GM23338 (cell line): ENCODE results near the gene SULT1C2.

Source experiments
- CREB1 ChIP-seq: fragments of 250-450 bp; sonication (Bioruptor Pico); IDR thresholded peaks from 2 replicates; pipeline ENCODE4 v1.5.0; 2020; ENCODE audit warnings: low read depth, mild to moderate bottlenecking, moderate library complexity
- EZH2 ChIP-seq: fragments of 200-600 bp; sonication (generic); IDR thresholded peaks from one replicate; pipeline ENCODE4 v1.8.0; 2017; ENCODE audit warnings: antibody characterized with exemption, mild to moderate bottlenecking, low read depth; ENCODE audit not compliant: unreplicated experiment
- EZH2phosphoT487 ChIP-seq: fragments of 200-600 bp; sonication (generic); IDR thresholded peaks from one replicate; pipeline ENCODE4 v1.8.1; 2018; ENCODE audit warnings: antibody characterized with exemption; ENCODE audit not compliant: unreplicated experiment
- JUNB ChIP-seq: IDR thresholded peaks from one replicate; pipeline ENCODE4 v1.6.1; 2016; ENCODE audit warnings: antibody characterized with exemption; ENCODE audit not compliant: unreplicated experiment
- NANOG ChIP-seq: IDR thresholded peaks from 2 replicates; pipeline ENCODE4 v1.6.1; 2016; ENCODE audit warnings: antibody characterized with exemption, borderline replicate concordance
- POLR2AphosphoS5 ChIP-seq: IDR thresholded peaks from 2 replicates; pipeline ENCODE4 v1.6.1; 2016; ENCODE audit warnings: antibody characterized with exemption, low read depth
- STAT1 ChIP-seq: IDR thresholded peaks from one replicate; pipeline ENCODE4 v1.6.1; 2016; ENCODE audit warnings: antibody characterized with exemption; ENCODE audit not compliant: unreplicated experiment
- ZNF114 ChIP-seq: fragments of 250-450 bp; sonication (Bioruptor Pico); IDR thresholded peaks from 2 replicates; pipeline ENCODE4 v1.5.0; 2020; ENCODE audit warnings: mild to moderate bottlenecking, moderate library complexity
- ZNF331 ChIP-seq: fragments of 250-450 bp; sonication (Bioruptor Pico); IDR thresholded peaks from 2 replicates; pipeline ENCODE4 v1.5.0; 2020; ENCODE audit warnings: low read depth, mild to moderate bottlenecking, moderate library complexity
- TF ChIP-seq, protein P1 (sequence below), 2 experiments: fragments of 200-600 bp in 1 of 2; sonication (generic) in 1 of 2; conservative IDR thresholded peaks; 2 replicates each; pipeline versions ENCODE4 v1.5.1 to v1.6.1; 2016 to 2017; ENCODE audit warnings: antibody characterized with exemption in 2 of 2, low read depth in 2 of 2, mild to moderate bottlenecking in 2 of 2, moderate library complexity in 1 of 2
- TF ChIP-seq, protein P2 (sequence below): IDR thresholded peaks from one replicate; pipeline ENCODE4 v1.6.1; 2018; ENCODE audit warnings: antibody characterized with exemption; ENCODE audit not compliant: unreplicated experiment
- TF ChIP-seq, protein P3 (sequence below): IDR thresholded peaks from 2 replicates; pipeline ENCODE4 v1.6.1; 2016; ENCODE audit warnings: antibody characterized with exemption
- TF ChIP-seq, protein P4 (sequence below): fragments of 250-450 bp; sonication (Bioruptor Pico); IDR thresholded peaks from 2 replicates; pipeline ENCODE4 v1.5.0; 2020; ENCODE audit warnings: mild to moderate bottlenecking, moderate library complexity

DNA sequence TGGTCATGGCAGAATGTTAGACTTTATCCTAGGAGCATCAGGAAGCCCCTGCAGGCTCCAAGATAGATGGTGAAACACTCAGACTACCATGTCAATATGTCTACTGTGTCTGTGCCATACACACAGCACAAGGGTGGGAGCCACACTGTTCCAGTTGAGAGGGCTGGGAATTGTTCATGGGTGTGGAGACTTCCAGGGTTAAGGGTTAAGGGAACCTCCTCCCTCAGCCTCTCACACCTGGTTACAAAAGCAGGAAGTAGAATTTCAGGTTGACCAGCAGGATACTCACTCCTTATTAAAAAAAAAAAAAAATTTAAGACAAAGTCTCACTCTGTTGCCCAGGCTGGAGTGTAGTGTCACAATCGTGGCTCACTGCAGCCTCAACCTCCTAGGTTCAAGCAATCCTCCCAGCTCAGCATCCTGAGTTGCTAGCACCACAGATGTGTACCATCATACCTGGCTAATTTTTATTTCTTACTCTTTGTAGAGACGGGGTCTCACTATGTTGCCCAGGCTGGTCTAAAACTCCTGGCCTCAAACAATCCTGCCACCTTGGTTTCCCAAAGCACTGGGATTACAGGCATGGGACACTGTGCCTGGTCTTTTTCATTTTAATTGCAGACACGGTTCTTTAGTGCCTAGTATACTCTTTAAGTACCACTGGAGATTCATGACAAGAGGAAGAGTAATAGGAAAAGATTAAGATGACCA lies 26.0 kb downstream of the SULT1C2 start:
- TF ChIP-seq, protein P1, sequence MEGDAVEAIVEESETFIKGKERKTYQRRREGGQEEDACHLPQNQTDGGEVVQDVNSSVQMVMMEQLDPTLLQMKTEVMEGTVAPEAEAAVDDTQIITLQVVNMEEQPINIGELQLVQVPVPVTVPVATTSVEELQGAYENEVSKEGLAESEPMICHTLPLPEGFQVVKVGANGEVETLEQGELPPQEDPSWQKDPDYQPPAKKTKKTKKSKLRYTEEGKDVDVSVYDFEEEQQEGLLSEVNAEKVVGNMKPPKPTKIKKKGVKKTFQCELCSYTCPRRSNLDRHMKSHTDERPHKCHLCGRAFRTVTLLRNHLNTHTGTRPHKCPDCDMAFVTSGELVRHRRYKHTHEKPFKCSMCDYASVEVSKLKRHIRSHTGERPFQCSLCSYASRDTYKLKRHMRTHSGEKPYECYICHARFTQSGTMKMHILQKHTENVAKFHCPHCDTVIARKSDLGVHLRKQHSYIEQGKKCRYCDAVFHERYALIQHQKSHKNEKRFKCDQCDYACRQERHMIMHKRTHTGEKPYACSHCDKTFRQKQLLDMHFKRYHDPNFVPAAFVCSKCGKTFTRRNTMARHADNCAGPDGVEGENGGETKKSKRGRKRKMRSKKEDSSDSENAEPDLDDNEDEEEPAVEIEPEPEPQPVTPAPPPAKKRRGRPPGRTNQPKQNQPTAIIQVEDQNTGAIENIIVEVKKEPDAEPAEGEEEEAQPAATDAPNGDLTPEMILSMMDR (conservative IDR thresholded peaks at IDR 0.05; ENCODE audit: low read depth in 2 of 2): no peak
- no peak for TF ChIP-seq EZH2
- TF ChIP-seq CREB1 (CRISPR knock-in tag): no peak
- TF ChIP-seq, protein P2, sequence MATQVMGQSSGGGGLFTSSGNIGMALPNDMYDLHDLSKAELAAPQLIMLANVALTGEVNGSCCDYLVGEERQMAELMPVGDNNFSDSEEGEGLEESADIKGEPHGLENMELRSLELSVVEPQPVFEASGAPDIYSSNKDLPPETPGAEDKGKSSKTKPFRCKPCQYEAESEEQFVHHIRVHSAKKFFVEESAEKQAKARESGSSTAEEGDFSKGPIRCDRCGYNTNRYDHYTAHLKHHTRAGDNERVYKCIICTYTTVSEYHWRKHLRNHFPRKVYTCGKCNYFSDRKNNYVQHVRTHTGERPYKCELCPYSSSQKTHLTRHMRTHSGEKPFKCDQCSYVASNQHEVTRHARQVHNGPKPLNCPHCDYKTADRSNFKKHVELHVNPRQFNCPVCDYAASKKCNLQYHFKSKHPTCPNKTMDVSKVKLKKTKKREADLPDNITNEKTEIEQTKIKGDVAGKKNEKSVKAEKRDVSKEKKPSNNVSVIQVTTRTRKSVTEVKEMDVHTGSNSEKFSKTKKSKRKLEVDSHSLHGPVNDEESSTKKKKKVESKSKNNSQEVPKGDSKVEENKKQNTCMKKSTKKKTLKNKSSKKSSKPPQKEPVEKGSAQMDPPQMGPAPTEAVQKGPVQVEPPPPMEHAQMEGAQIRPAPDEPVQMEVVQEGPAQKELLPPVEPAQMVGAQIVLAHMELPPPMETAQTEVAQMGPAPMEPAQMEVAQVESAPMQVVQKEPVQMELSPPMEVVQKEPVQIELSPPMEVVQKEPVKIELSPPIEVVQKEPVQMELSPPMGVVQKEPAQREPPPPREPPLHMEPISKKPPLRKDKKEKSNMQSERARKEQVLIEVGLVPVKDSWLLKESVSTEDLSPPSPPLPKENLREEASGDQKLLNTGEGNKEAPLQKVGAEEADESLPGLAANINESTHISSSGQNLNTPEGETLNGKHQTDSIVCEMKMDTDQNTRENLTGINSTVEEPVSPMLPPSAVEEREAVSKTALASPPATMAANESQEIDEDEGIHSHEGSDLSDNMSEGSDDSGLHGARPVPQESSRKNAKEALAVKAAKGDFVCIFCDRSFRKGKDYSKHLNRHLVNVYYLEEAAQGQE: no peak
- TF ChIP-seq STAT1: no peak
- TF ChIP-seq POLR2AphosphoS5: no peak
- no peak for TF ChIP-seq ZNF331
- TF ChIP-seq EZH2phosphoT487: no peak
- TF ChIP-seq, protein P3, sequence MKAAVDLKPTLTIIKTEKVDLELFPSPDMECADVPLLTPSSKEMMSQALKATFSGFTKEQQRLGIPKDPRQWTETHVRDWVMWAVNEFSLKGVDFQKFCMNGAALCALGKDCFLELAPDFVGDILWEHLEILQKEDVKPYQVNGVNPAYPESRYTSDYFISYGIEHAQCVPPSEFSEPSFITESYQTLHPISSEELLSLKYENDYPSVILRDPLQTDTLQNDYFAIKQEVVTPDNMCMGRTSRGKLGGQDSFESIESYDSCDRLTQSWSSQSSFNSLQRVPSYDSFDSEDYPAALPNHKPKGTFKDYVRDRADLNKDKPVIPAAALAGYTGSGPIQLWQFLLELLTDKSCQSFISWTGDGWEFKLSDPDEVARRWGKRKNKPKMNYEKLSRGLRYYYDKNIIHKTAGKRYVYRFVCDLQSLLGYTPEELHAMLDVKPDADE: no peak
- no peak for TF ChIP-seq JUNB
- TF ChIP-seq ZNF114: no peak
- no peak for TF ChIP-seq NANOG
- TF ChIP-seq, protein P4, sequence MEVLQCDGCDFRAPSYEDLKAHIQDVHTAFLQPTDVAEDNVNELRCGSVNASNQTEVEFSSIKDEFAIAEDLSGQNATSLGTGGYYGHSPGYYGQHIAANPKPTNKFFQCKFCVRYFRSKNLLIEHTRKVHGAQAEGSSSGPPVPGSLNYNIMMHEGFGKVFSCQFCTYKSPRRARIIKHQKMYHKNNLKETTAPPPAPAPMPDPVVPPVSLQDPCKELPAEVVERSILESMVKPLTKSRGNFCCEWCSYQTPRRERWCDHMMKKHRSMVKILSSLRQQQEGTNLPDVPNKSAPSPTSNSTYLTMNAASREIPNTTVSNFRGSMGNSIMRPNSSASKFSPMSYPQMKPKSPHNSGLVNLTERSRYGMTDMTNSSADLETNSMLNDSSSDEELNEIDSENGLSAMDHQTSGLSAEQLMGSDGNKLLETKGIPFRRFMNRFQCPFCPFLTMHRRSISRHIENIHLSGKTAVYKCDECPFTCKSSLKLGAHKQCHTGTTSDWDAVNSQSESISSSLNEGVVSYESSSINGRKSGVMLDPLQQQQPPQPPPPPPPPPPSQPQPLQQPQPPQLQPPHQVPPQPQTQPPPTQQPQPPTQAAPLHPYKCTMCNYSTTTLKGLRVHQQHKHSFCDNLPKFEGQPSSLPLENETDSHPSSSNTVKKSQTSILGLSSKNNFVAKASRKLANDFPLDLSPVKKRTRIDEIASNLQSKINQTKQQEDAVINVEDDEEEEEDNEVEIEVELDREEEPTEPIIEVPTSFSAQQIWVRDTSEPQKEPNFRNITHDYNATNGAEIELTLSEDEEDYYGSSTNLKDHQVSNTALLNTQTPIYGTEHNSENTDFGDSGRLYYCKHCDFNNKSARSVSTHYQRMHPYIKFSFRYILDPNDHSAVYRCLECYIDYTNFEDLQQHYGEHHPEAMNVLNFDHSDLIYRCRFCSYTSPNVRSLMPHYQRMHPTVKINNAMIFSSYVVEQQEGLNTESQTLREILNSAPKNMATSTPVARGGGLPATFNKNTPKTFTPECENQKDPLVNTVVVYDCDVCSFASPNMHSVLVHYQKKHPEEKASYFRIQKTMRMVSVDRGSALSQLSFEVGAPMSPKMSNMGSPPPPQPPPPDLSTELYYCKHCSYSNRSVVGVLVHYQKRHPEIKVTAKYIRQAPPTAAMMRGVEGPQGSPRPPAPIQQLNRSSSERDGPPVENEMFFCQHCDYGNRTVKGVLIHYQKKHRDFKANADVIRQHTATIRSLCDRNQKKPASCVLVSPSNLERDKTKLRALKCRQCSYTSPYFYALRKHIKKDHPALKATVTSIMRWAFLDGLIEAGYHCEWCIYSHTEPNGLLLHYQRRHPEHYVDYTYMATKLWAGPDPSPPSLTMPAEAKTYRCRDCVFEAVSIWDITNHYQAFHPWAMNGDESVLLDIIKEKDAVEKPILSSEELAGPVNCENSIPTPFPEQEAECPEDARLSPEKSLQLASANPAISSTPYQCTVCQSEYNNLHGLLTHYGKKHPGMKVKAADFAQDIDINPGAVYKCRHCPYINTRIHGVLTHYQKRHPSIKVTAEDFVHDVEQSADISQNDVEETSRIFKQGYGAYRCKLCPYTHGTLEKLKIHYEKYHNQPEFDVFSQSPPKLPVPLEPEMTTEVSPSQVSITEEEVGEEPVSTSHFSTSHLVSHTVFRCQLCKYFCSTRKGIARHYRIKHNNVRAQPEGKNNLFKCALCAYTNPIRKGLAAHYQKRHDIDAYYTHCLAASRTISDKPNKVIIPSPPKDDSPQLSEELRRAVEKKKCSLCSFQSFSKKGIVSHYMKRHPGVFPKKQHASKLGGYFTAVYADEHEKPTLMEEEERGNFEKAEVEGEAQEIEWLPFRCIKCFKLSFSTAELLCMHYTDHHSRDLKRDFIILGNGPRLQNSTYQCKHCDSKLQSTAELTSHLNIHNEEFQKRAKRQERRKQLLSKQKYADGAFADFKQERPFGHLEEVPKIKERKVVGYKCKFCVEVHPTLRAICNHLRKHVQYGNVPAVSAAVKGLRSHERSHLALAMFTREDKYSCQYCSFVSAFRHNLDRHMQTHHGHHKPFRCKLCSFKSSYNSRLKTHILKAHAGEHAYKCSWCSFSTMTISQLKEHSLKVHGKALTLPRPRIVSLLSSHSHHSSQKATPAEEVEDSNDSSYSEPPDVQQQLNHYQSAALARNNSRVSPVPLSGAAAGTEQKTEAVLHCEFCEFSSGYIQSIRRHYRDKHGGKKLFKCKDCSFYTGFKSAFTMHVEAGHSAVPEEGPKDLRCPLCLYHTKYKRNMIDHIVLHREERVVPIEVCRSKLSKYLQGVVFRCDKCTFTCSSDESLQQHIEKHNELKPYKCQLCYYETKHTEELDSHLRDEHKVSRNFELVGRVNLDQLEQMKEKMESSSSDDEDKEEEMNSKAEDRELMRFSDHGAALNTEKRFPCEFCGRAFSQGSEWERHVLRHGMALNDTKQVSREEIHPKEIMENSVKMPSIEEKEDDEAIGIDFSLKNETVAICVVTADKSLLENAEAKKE (CRISPR knock-in tag): no peak
